Lower leg skin (tissue), 3 donors: ENCODE data around the gene AOPEP.

Experiments used
- CTCF ChIP-seq, 3 donors: fragments of 450-650 bp; IDR thresholded peaks; one replicate each; pipeline ENCODE4 v1.5.1; 2016; ENCODE audit warnings: antibody characterized with exemption in 3 of 3, mild to moderate bottlenecking in 3 of 3, moderate library complexity in 2 of 3
- POLR2A ChIP-seq, 2 donors: fragments of 450-650 bp; IDR thresholded peaks; one replicate each; pipeline ENCODE4 v1.6.1; 2016 to 2017; ENCODE audit warnings: antibody characterized with exemption in 2 of 2, mild to moderate bottlenecking in 1 of 2, moderate library complexity in 1 of 2

- TF ChIP-seq POLR2A (IDR thresholded peaks at IDR 0.05), result no peak
- TF ChIP-seq CTCF (IDR thresholded peaks at IDR 0.05), result no peak
Measured at GRCh38 chr9:94772639-94773303, 46.3 kb downstream of the AOPEP start.
